GM12892 (cell line): ENCODE results near the gene SERTAD3.

Experiments
- POLR2A ChIP-seq: IDR thresholded peaks from 2 replicates; pipeline ENCODE4 v1.6.1; 2011; ENCODE audit warnings: low read depth, low read length, control low read depth
- POLR2AphosphoS5 ChIP-seq: IDR thresholded peaks from 2 replicates; pipeline ENCODE4 v1.6.1; 2011; ENCODE audit warnings: low read depth, low read length, control low read depth
- TAF1 ChIP-seq: IDR thresholded peaks from 2 replicates; pipeline ENCODE4 v1.6.1; 2011; ENCODE audit warnings: low read depth, mild to moderate bottlenecking, control low read depth, low read length, borderline replicate concordance

GRCh38 chr19:40415768-40416167 lies 28.4 kb downstream of the SERTAD3 start:
- TF ChIP-seq POLR2A (no peak), POLR2AphosphoS5 (no peak), TAF1 (no peak)
